Inflammatory macrophage treated with lipopolysaccharide for 4 hours (primary cell): ENCODE results near the gene LIMK1.
A peak's percentile ranks its signal among the peaks of the same experiment; 100 is the strongest.
"Not testable (repeated sequence)": the region's sequence is repeated elsewhere in the genome, so short reads cannot be mapped to it uniquely, and the experiment has no call there.

Source experiments
- DNase-seq: peaks from one replicate; pipeline ENCODE4 v3.0.0-alpha.2; 2020

LIMK1 gene

GRCh38 chr7:74083117-74083876 is at the start of gene LIMK1:
Gene LIMK1, plus strand, starts transcription at chr7:74083804. Its CDS starts 187 bp downstream, at chr7:74083991.
- peak; percentile 81 for DNase-seq

GRCh38 chr7:74037609-74038008 is 46.0 kb upstream of the LIMK1 start:
- no peak for DNase-seq

- DNase-seq: no peak
Observed at GRCh38 chr7:74038194-74038961, 45.2 kb upstream of the LIMK1 start.

DNA sequence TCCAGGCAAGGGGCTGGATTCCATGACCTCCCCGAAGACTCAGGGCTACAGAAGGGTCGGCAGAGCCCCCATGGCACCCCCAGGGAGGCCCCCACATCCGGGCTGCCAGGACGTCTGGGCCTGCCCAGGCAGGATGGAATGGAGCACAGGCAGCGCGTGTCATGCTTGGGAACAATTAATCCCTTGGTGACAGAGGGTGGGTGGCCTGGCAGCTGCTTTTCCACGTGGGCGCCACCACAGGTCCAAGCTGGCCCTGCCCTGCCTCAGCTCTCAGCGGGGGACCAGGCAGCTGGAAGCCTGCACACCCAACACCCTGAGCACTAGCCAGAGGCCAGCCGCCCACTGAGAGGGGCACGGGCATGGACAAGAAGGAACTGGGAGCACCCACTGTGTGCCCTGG is 44.3 kb upstream of the LIMK1 start:
- no peak for DNase-seq

- no peak for DNase-seq
Observed at GRCh38 chr7:74040101-74040790, 43.4 kb upstream of the LIMK1 start.

GRCh38 chr7:74040791-74041520 is 42.6 kb upstream of the LIMK1 start:
- no peak for DNase-seq

GRCh38 chr7:74042746-74043522 is 40.7 kb upstream of the LIMK1 start:
- DNase-seq: no peak

- no peak for DNase-seq
Observed at GRCh38 chr7:74043523-74043951, 40.1 kb upstream of the LIMK1 start.

- DNase-seq: no peak
Observed at GRCh38 chr7:74044366-74045350, 38.9 kb upstream of the LIMK1 start.

- not testable (repeated sequence) for DNase-seq
Observed at GRCh38 chr7:74046581-74046980, 37.0 kb upstream of the LIMK1 start.

GRCh38 chr7:74047804-74048380 is 35.7 kb upstream of the LIMK1 start:
- no peak for DNase-seq

- DNase-seq: no peak
Observed at GRCh38 chr7:74048999-74049599, 34.5 kb upstream of the LIMK1 start.

DNA sequence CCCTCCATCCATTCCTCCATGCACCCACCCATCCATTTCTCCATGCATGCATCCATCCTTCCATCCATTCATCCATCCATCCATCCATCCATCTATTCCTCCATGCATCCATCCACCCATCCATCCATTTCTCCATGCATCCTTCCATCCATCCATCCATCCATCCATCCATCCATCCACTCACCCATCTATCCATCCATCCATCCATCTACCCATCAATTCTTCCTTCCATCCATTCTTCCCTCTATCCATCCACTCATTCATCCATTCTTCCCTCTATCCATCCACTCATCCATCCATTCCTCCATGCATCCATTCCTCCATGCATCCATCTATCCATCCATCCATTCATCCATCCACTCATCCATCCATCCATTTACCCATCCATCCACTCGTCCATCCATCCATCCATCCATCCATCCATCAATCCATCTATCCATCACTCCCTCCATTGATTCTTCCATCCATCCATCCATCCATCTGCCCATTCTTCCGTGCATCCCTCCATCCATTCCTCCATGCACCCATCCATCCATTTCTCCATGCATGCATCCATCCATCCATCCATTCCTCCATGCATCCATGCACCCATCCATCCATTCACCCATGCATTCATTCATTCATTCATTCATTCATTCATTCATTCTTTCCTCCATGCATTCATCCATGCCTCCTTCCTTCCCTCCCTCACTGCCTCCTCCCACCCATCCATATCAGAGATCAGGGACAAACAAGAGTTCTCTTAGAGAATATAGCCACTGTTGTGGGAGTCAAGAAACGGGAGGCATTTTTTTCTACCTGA is 33.4 kb upstream of the LIMK1 start:
- no peak for DNase-seq

- DNase-seq: no peak
Observed at GRCh38 chr7:74051193-74051592, 32.4 kb upstream of the LIMK1 start.

- peak; percentile 12 for DNase-seq
Observed at GRCh38 chr7:74051629-74052410, 31.8 kb upstream of the LIMK1 start.

GRCh38 chr7:74052628-74053027 is 31.0 kb upstream of the LIMK1 start:
- no peak for DNase-seq

DNA sequence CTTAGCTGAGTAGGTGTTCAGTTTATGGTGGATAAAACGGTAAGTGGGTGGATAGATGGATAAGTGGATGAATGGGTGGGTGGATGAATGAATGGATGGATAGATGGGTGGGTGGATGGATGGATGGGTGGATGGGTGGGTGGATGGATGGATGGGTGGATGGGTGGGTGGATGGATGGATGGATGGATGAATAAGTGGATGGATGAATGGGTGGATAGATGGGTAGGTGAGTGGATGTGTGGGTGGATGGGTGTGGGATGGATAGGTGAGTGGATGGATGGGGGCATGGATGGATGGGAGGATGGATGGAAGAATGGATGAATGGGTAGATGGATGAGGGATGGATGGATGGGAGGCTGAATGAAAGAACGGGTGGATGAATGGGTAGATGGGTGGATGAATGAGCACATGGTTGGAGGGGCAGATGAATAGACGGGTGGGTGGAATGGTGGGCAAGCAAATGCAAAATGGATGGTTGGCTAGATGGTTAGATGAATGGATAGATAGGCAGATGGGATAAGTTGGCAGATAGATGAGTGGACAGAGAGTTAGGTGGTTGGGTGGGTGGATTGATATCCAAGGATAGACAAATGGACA is 29.9 kb upstream of the LIMK1 start:
- no peak for DNase-seq
